ENCODE results near the gene SPDYE4. TPM values are rescaled to one million over a fixed set of nuclear protein-coding genes. Genes with fewer than 3 reads are reported as not detected.
A peak's percentile ranks its signal among the peaks of the same experiment; 100 is the strongest.

Gene SPDYE4
- total RNA-seq, 1 donor from 2014 or later, result not detected

DNA sequence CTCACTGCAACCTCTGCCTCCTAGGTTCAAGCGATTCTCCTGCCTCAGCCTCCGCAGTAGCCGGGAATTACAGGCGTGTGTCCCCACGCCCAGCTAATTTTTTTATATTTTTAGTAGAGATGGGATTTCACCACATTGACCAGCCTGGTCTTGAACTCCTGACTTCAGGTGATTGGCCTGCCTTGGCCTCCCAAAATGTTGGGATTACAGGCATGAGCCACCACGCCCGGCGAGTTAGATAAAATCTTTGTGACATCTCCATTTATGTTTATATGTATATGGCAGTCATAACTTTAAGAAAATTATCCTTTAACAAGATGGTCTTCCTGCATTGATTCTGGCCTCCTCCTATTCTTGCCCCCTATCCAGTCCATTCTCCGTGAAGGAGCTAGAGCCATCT is 37.8 kb downstream of the SPDYE4 start:
- Histone ChIP-seq H3K27me3 (ENCODE audit: control insufficient read depth, insufficient read depth, low read length) (no peaks in the 10 kb centered on the region), H3K4me3 (ENCODE audit: low read depth, low read length) (no peak overlapping the region), H3K36me3 (ENCODE audit: control insufficient read depth, insufficient read depth, low read length) (no peaks in the 10 kb centered on the region)
- TF ChIP-seq, protein P1, sequence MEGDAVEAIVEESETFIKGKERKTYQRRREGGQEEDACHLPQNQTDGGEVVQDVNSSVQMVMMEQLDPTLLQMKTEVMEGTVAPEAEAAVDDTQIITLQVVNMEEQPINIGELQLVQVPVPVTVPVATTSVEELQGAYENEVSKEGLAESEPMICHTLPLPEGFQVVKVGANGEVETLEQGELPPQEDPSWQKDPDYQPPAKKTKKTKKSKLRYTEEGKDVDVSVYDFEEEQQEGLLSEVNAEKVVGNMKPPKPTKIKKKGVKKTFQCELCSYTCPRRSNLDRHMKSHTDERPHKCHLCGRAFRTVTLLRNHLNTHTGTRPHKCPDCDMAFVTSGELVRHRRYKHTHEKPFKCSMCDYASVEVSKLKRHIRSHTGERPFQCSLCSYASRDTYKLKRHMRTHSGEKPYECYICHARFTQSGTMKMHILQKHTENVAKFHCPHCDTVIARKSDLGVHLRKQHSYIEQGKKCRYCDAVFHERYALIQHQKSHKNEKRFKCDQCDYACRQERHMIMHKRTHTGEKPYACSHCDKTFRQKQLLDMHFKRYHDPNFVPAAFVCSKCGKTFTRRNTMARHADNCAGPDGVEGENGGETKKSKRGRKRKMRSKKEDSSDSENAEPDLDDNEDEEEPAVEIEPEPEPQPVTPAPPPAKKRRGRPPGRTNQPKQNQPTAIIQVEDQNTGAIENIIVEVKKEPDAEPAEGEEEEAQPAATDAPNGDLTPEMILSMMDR (IDR thresholded peaks at IDR 0.05; ENCODE audit: insufficient read depth, low read length, severe bottlenecking), result no peak
- FAIRE-seq (no peak), DNase-seq (ENCODE audit: low read depth) (no peak)

DNA sequence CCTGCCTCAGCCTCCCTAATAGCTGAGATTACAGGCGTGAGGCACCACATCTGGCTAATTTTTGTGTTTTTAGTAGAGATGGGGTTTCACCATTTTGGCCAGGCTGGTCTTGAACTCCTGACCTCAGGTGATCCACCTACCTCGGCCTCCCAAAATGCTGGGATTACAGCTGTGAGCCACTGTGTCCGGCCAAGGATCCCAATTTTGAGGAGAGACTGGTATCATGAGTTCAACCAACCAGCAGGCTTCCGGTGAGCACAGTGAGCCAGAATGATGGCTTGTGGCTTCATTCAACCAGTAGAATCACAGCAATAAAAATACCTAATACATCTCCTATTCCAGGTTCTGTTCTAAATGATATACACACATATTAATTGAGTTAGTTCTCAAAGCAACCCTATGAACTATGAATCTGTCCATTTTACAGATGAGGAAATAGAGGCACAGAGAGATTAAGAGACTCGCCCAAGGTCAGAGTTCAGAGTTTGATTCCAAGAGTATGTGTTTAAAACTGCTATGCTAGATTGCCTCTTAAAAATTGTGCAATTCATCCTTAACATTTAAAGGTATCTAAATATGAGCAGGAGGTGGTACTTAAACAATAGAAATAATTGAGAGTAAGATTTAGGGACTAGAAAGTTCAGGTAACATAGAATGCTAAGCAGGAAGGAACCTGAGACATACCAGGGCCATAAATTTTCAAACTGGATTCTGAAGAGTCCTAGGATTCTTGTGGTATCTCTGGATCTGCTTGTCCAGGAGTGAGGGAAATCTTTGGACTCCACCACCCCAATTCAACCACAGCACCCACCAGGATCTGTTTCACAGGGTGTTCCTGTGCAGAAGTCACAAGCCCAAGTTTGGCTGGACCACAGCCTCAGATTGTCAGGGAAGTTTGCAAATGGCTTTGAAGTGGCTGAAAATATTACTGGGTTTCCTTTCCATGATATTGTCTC is 38.8 kb downstream of the SPDYE4 start:
- DNase-seq (ENCODE audit: low read depth) (no peak), FAIRE-seq (no peak)
- H3K27me3 ChIP-seq (ENCODE audit: control insufficient read depth, insufficient read depth, low read length), result no peaks in the 10 kb centered on the region
- no peaks in the 10 kb centered on the region for H3K36me3 ChIP-seq (ENCODE audit: control insufficient read depth, insufficient read depth, low read length)
- H3K4me3 ChIP-seq (ENCODE audit: low read depth, low read length), result no peak overlapping the region
- TF ChIP-seq, protein P1 (IDR thresholded peaks at IDR 0.05; ENCODE audit: insufficient read depth, low read length, severe bottlenecking), result no peak

DNA sequence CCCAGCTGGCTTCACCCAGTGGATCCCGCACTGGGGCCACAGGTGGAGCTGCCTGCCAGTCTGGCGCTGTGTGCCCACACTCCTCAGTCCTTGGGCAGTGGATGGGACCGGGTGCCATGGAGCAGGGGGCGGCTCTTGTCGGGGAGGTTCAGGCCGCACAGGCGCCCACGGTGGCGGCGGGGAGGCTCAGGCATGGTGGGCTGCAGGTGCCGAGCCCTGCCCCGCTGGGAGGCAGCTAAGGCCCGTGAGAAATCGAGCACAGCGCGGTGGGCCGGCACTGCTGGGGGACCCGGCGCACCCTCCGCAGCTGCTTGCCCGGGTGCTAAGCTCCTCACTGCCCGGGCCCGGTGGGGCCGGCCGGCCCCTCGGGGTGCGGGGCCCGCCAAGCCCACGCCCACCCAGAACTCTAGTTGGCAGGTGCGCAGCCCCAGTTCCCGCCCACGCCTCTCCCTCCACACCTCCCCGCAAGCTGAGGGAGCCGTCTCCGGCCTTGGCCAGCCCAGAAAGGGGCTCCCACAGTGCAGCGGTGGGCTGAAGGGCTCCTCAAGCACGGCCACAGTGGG is 40.3 kb downstream of the SPDYE4 start:
- no peak for FAIRE-seq
- no peaks in the 10 kb centered on the region for H3K36me3 ChIP-seq (ENCODE audit: control insufficient read depth, insufficient read depth, low read length)
- TF ChIP-seq, protein P1 (IDR thresholded peaks at IDR 0.05; ENCODE audit: insufficient read depth, low read length, severe bottlenecking), result no peak
- no peak for DNase-seq (ENCODE audit: low read depth)
- no peak overlapping the region for H3K4me3 ChIP-seq (ENCODE audit: low read depth, low read length)
- H3K27me3 ChIP-seq (ENCODE audit: control insufficient read depth, insufficient read depth, low read length), result no peaks in the 10 kb centered on the region

DNA sequence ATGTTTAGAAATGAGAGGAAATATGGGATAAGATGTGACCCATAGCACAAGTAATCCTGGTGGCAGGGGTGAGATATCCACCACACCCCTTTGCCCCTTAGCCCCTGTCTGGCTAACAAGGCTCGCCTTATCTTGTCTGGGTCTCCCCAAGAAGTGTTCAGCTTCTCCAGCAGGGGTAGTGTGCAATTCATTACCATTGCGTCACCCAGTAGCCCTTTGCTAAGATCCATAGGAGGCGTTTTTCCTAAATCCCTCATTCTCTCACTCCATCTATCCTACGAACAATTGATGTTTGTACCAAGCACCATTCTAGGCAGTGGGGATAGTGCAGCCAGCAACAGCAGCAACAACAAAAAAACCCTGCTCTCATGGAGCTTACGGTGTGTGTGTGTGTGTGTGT is 44.5 kb downstream of the SPDYE4 start:
- Histone ChIP-seq H3K36me3 (ENCODE audit: control insufficient read depth, insufficient read depth, low read length) (no peaks in the 10 kb centered on the region), H3K27me3 (ENCODE audit: control insufficient read depth, insufficient read depth, low read length) (no peaks in the 10 kb centered on the region), H3K4me3 (ENCODE audit: low read depth, low read length) (no peak overlapping the region)
- TF ChIP-seq, protein P1 (IDR thresholded peaks at IDR 0.05; ENCODE audit: insufficient read depth, low read length, severe bottlenecking), result no peak
- FAIRE-seq (peak; percentile 60), DNase-seq (ENCODE audit: low read depth) (no peak)

DNA sequence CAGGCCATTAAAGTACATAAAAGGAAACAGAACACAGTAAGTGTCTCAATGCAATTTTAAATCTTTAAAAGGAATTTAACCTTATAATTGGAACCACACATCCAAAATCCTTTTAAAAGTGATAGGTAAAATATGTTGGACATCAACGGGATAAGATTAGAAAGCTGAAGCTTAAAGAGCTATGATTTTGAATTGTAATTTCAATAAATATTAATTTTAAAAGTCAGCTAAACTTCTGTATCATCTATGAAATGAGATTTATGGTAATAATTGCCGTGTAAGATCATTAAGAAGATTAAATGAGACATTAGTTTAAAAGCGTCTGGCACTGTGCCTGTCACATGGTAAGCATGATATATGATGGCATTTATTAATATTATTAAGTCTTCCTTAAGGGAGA is 45.0 kb downstream of the SPDYE4 start:
- DNase-seq (ENCODE audit: low read depth) (no peak), FAIRE-seq (no peak)
- H3K36me3 ChIP-seq (ENCODE audit: control insufficient read depth, insufficient read depth, low read length), result no peaks in the 10 kb centered on the region

More for the DNA sequence above, 45.0 kb downstream of the SPDYE4 start:
- Histone ChIP-seq H3K27me3 (ENCODE audit: control insufficient read depth, insufficient read depth, low read length) (no peaks in the 10 kb centered on the region), H3K4me3 (ENCODE audit: low read depth, low read length) (no peak overlapping the region)
- TF ChIP-seq, protein P1 (IDR thresholded peaks at IDR 0.05; ENCODE audit: insufficient read depth, low read length, severe bottlenecking), result no peak

All from bronchial epithelial cell (primary cell).